ENCODE results near the gene FAXC.

- TF ChIP-seq POLR2A (IDR thresholded peaks at IDR 0.05) (no peak), CTCF (IDR thresholded peaks at IDR 0.05 in 4 of 5, conservative IDR thresholded peaks at IDR 0.05 in 1 of 5) (no peak)
Measured at GRCh38 chr6:99276747-99277146, 72.7 kb downstream of the FAXC start.
